GM10266 (cell line): ENCODE data around the gene SLC23A3.

Experiments used
- DNase-seq: peaks from one replicate; pipeline ENCODE4 v3.0.0; 2012; ENCODE audit errors: extremely low spot score
- TF ChIP-seq, protein P1 (sequence below): IDR thresholded peaks from 2 replicates; pipeline ENCODE4 v1.5.1; 2012; ENCODE audit warnings: mild to moderate bottlenecking, low read depth; ENCODE audit not compliant: control insufficient read depth, insufficient read depth; ENCODE audit errors: missing control alignments

Gene SLC23A3

GRCh38 chr2:219214141-219214540 lies 44.3 kb upstream of the SLC23A3 start:
- TF ChIP-seq, protein P1, sequence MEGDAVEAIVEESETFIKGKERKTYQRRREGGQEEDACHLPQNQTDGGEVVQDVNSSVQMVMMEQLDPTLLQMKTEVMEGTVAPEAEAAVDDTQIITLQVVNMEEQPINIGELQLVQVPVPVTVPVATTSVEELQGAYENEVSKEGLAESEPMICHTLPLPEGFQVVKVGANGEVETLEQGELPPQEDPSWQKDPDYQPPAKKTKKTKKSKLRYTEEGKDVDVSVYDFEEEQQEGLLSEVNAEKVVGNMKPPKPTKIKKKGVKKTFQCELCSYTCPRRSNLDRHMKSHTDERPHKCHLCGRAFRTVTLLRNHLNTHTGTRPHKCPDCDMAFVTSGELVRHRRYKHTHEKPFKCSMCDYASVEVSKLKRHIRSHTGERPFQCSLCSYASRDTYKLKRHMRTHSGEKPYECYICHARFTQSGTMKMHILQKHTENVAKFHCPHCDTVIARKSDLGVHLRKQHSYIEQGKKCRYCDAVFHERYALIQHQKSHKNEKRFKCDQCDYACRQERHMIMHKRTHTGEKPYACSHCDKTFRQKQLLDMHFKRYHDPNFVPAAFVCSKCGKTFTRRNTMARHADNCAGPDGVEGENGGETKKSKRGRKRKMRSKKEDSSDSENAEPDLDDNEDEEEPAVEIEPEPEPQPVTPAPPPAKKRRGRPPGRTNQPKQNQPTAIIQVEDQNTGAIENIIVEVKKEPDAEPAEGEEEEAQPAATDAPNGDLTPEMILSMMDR: no peak
- DNase-seq: no peak

GRCh38 chr2:219213486-219214071 lies 43.8 kb upstream of the SLC23A3 start:
- DNase-seq: no peak
- TF ChIP-seq, protein P1: no peak

DNA sequence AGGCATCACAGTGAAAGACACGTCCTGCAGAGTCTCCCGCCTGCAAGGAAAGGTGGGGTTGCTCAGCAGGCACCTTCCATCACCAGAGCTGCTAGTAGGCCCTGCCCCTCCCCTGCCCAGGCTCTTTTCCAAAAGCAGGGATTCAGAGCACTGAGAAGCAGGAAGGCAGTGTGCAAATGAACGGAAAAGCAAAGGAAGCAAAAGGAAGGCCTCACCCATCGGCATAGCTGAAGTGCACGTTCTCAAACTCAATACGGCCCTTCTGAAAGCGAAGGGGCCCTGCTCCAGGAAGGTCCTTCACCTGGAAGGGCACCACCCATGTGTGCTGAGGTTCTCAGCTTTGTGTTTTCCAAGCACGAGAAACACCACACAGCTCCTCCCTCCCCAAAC lies 43.2 kb upstream of the SLC23A3 start:
- DNase-seq: no peak
- TF ChIP-seq, protein P1: no peak

DNA sequence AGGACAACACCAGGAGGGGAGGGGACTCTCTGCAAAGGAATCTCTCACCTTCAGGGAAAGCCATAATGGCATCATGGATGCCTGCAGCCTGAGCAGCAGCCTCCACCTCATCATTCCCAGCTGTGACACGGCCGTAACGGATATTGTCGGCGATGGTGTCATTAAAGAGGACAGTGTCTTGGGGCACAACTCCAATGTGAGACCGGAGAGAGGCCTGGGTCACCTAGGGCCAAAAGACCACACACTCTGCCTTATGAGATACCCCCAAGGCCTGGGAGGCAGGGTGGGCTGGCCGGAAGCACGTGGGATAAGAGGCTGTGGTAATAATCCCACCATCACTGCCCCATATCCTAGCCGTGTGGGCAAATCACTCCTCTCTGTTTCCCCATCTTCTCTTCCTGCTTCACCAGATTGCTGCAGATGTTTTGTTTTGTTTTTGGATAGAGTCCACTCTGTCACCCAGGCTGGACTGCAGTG lies 41.1 kb upstream of the SLC23A3 start:
- no peak for DNase-seq
- TF ChIP-seq, protein P1: no peak

DNA sequence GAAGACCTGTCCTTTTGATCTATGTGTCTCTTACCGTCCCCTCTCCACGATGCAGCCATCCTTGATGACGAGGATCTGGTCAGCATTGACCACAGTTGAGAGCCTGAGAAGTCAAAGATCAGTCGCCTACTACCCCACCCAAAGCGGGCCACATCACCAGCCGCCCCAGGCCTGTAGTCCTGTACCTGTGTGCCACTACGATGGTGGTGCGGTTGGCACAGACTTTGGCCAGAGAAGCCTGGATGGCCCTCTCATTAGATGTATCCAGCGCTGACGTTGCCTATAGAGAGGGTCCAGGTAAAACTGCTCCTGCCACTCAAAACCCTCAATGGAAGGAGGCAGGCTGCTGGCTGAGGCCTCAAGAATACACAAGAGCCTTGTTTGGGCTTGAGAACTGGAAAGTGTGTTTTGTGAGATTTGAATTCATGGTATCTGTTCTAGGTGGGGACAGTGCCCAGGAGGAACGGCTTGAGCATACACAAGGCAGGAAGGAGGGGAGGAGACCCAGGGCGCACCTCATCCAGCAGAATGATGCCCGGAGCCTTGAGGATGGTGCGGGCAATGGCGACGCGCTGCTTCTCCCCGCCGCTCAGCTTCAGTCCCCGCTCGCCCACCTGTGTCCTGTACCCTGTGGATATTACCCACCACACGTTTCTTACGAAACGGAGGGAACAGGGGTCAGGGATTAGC lies 40.5 kb upstream of the SLC23A3 start:
- no peak for DNase-seq
- TF ChIP-seq, protein P1: no peak

- TF ChIP-seq, protein P1: no peak
Observed at GRCh38 chr2:219209236-219210195, 39.7 kb upstream of the SLC23A3 start.

More at GRCh38 chr2:219209236-219210195, 39.7 kb upstream of the SLC23A3 start:
- no peak for DNase-seq
